ENCODE results near the gene HTT.

HTT gene

GRCh38 chr4:3196670-3197359 is 122.3 kb downstream of the HTT start:
- DNase-seq (ENCODE audit: insufficient read length, low spot score) (no peak), FAIRE-seq (no peak)
- TF ChIP-seq CTCF (IDR thresholded peaks at IDR 0.05; ENCODE audit: insufficient read depth, missing control alignments) = no peak

- DNase-seq (ENCODE audit: insufficient read length, low spot score) = no peak
- no peak for FAIRE-seq
- no peak for TF ChIP-seq CTCF (IDR thresholded peaks at IDR 0.05; ENCODE audit: insufficient read depth, missing control alignments)
Measured at GRCh38 chr4:3197366-3198105, 123.1 kb downstream of the HTT start.

GRCh38 chr4:3198906-3199305 is 124.4 kb downstream of the HTT start:
- no peak for TF ChIP-seq CTCF (IDR thresholded peaks at IDR 0.05; ENCODE audit: insufficient read depth, missing control alignments)
- no peak for FAIRE-seq
- no peak for DNase-seq (ENCODE audit: insufficient read length, low spot score)

- TF ChIP-seq CTCF (IDR thresholded peaks at IDR 0.05; ENCODE audit: insufficient read depth, missing control alignments) = no peak
- FAIRE-seq (no peak), DNase-seq (ENCODE audit: insufficient read length, low spot score) (no peak)
Measured at GRCh38 chr4:3199653-3200422, 125.4 kb downstream of the HTT start.

- FAIRE-seq (no peak), DNase-seq (ENCODE audit: insufficient read length, low spot score) (no peak)
- TF ChIP-seq CTCF (IDR thresholded peaks at IDR 0.05; ENCODE audit: insufficient read depth, missing control alignments) = no peak
Measured at GRCh38 chr4:3200423-3201090, 126.1 kb downstream of the HTT start.

GRCh38 chr4:3201718-3202702 is 127.5 kb downstream of the HTT start:
- FAIRE-seq (no peak), DNase-seq (ENCODE audit: insufficient read length, low spot score) (no peak)
- no peak for TF ChIP-seq CTCF (IDR thresholded peaks at IDR 0.05; ENCODE audit: insufficient read depth, missing control alignments)
